Measurements from ENCODE around the gene MYO10.
"Not testable (repeated sequence)": the region's sequence is repeated elsewhere in the genome, so short reads cannot be mapped to it uniquely, and the experiment has no call there.

The MYO10 gene

GRCh38 chr5:16759147-16759773 is 176.8 kb downstream of the MYO10 start:
- no peak overlapping the region for H3K27ac ChIP-seq (ENCODE audit: low read depth, low read length, severe bottlenecking)
- peaks cover 97% of the 10 kb centered on the region for H3K36me3 ChIP-seq (ENCODE audit: control insufficient read depth, insufficient read depth, low read length)
- H3K4me1 ChIP-seq (ENCODE audit: control insufficient read depth, insufficient read depth, low read length, poor library complexity, severe bottlenecking): no peaks in the 10 kb centered on the region
- H3K9me3 ChIP-seq (ENCODE audit: control insufficient read depth, low read length): no peaks in the 10 kb centered on the region
- no peak overlapping the region for H3K4me3 ChIP-seq (ENCODE audit: extremely low read depth, insufficient read depth, low read length, poor library complexity, severe bottlenecking)
- WGBS, 2 experiments (ENCODE audit: insufficient coverage in 2 of 2): 84 to 96% methylated on average over 9 to 12 of the region's 16 CpGs

- Histone ChIP-seq H3K36me3 (ENCODE audit: control insufficient read depth, insufficient read depth, low read length) (peaks cover 92% of the 10 kb centered on the region), H3K4me1 (ENCODE audit: control insufficient read depth, insufficient read depth, low read length, poor library complexity, severe bottlenecking) (no peaks in the 10 kb centered on the region), H3K4me3 (ENCODE audit: extremely low read depth, insufficient read depth, low read length, poor library complexity, severe bottlenecking) (no peak overlapping the region), H3K27ac (ENCODE audit: low read depth, low read length, severe bottlenecking) (no peak overlapping the region), H3K9me3 (ENCODE audit: control insufficient read depth, low read length) (no peaks in the 10 kb centered on the region)
- WGBS, 2 experiments (ENCODE audit: insufficient coverage in 2 of 2): 87 to 94% methylated on average over 6 of the region's 8 CpGs
These were observed 178.0 kb downstream of the MYO10 start for GRCh38 chr5:16757989-16758501.

GRCh38 chr5:16757577-16757976 is 178.5 kb downstream of the MYO10 start:
- 100% methylated on average over 4 to 5 of the region's 6 CpGs for WGBS, 2 experiments (ENCODE audit: insufficient coverage in 2 of 2)
- not testable (repeated sequence) for H3K9me3 ChIP-seq (ENCODE audit: control insufficient read depth, low read length); H3K27ac ChIP-seq (ENCODE audit: low read depth, low read length, severe bottlenecking); H3K4me1 ChIP-seq (ENCODE audit: control insufficient read depth, insufficient read depth, low read length, poor library complexity, severe bottlenecking); H3K4me3 ChIP-seq (ENCODE audit: extremely low read depth, insufficient read depth, low read length, poor library complexity, severe bottlenecking)
- H3K36me3 ChIP-seq (ENCODE audit: control insufficient read depth, insufficient read depth, low read length): peaks cover 92% of the 10 kb centered on the region

GRCh38 chr5:16757146-16757545 is 178.9 kb downstream of the MYO10 start:
- Histone ChIP-seq H3K4me3 (ENCODE audit: extremely low read depth, insufficient read depth, low read length, poor library complexity, severe bottlenecking) (no peak overlapping the region), H3K9me3 (ENCODE audit: control insufficient read depth, low read length) (no peaks in the 10 kb centered on the region), H3K27ac (ENCODE audit: low read depth, low read length, severe bottlenecking) (no peak overlapping the region), H3K36me3 (ENCODE audit: control insufficient read depth, insufficient read depth, low read length) (peaks cover 92% of the 10 kb centered on the region), H3K4me1 (ENCODE audit: control insufficient read depth, insufficient read depth, low read length, poor library complexity, severe bottlenecking) (no peaks in the 10 kb centered on the region)
- no CpG with 5 or more reads among the region's 6 CpGs for WGBS, 2 experiments (ENCODE audit: insufficient coverage in 2 of 2)

GRCh38 chr5:16756692-16757091 is 179.4 kb downstream of the MYO10 start:
- Histone ChIP-seq H3K27ac (ENCODE audit: low read depth, low read length, severe bottlenecking) (no peak overlapping the region), H3K36me3 (ENCODE audit: control insufficient read depth, insufficient read depth, low read length) (peaks cover 92% of the 10 kb centered on the region)

GRCh38 chr5:16755641-16756040 is 180.4 kb downstream of the MYO10 start:
- no peaks in the 10 kb centered on the region for H3K4me1 ChIP-seq (ENCODE audit: control insufficient read depth, insufficient read depth, low read length, poor library complexity, severe bottlenecking)
- H3K9me3 ChIP-seq (ENCODE audit: control insufficient read depth, low read length): no peaks in the 10 kb centered on the region
- peaks cover 92% of the 10 kb centered on the region for H3K36me3 ChIP-seq (ENCODE audit: control insufficient read depth, insufficient read depth, low read length)
- H3K27ac ChIP-seq (ENCODE audit: low read depth, low read length, severe bottlenecking): no peak overlapping the region
- H3K4me3 ChIP-seq (ENCODE audit: extremely low read depth, insufficient read depth, low read length, poor library complexity, severe bottlenecking): no peak overlapping the region
- 90 to 100% methylated on average over 2 of the region's 2 CpGs for WGBS, 2 experiments (ENCODE audit: insufficient coverage in 2 of 2)

More at GRCh38 chr5:16756692-16757091, 179.4 kb downstream of the MYO10 start:
- Histone ChIP-seq H3K4me1 (ENCODE audit: control insufficient read depth, insufficient read depth, low read length, poor library complexity, severe bottlenecking) (no peaks in the 10 kb centered on the region), H3K4me3 (ENCODE audit: extremely low read depth, insufficient read depth, low read length, poor library complexity, severe bottlenecking) (no peak overlapping the region), H3K9me3 (ENCODE audit: control insufficient read depth, low read length) (no peaks in the 10 kb centered on the region)
- 94 to 95% methylated on average over 3 to 6 of the region's 7 CpGs for WGBS, 2 experiments (ENCODE audit: insufficient coverage in 2 of 2)

- WGBS, 2 experiments (ENCODE audit: insufficient coverage in 2 of 2): 40 to 71% methylated on average over 1 of the region's 3 CpGs
- H3K27ac ChIP-seq (ENCODE audit: low read depth, low read length, severe bottlenecking): no peak overlapping the region
These were observed 181.5 kb downstream of the MYO10 start for GRCh38 chr5:16754601-16755000.

GRCh38 chr5:16754086-16754485 is 182.0 kb downstream of the MYO10 start:
- no CpG with 5 or more reads among the region's 3 CpGs for WGBS, 2 experiments (ENCODE audit: insufficient coverage in 2 of 2)
- Histone ChIP-seq H3K36me3 (ENCODE audit: control insufficient read depth, insufficient read depth, low read length) (peaks cover 93% of the 10 kb centered on the region), H3K27ac (ENCODE audit: low read depth, low read length, severe bottlenecking) (no peak overlapping the region), H3K4me3 (ENCODE audit: extremely low read depth, insufficient read depth, low read length, poor library complexity, severe bottlenecking) (no peak overlapping the region), H3K4me1 (ENCODE audit: control insufficient read depth, insufficient read depth, low read length, poor library complexity, severe bottlenecking) (peaks cover 5% of the 10 kb centered on the region), H3K9me3 (ENCODE audit: control insufficient read depth, low read length) (no peaks in the 10 kb centered on the region)

More at GRCh38 chr5:16754601-16755000, 181.5 kb downstream of the MYO10 start:
- Histone ChIP-seq H3K4me3 (ENCODE audit: extremely low read depth, insufficient read depth, low read length, poor library complexity, severe bottlenecking) (no peak overlapping the region), H3K9me3 (ENCODE audit: control insufficient read depth, low read length) (no peaks in the 10 kb centered on the region), H3K36me3 (ENCODE audit: control insufficient read depth, insufficient read depth, low read length) (peaks cover 93% of the 10 kb centered on the region), H3K4me1 (ENCODE audit: control insufficient read depth, insufficient read depth, low read length, poor library complexity, severe bottlenecking) (peaks cover 5% of the 10 kb centered on the region)

GRCh38 chr5:16750445-16750844 is 185.6 kb downstream of the MYO10 start:
- WGBS, 2 experiments (ENCODE audit: insufficient coverage in 2 of 2): 100% methylated on average over 3 of the region's 7 CpGs
- H3K4me3 ChIP-seq (ENCODE audit: extremely low read depth, insufficient read depth, low read length, poor library complexity, severe bottlenecking): no peak overlapping the region
- no peaks in the 10 kb centered on the region for H3K9me3 ChIP-seq (ENCODE audit: control insufficient read depth, low read length)
- H3K4me1 ChIP-seq (ENCODE audit: control insufficient read depth, insufficient read depth, low read length, poor library complexity, severe bottlenecking): peaks cover 8% of the 10 kb centered on the region
- H3K27ac ChIP-seq (ENCODE audit: low read depth, low read length, severe bottlenecking): no peak overlapping the region
- peaks cover 92% of the 10 kb centered on the region for H3K36me3 ChIP-seq (ENCODE audit: control insufficient read depth, insufficient read depth, low read length)

- peak overlapping the region; percentile 6 for H3K27ac ChIP-seq (ENCODE audit: low read depth, low read length, severe bottlenecking)
- peaks cover 87% of the 10 kb centered on the region for H3K36me3 ChIP-seq (ENCODE audit: control insufficient read depth, insufficient read depth, low read length)
- H3K4me1 ChIP-seq (ENCODE audit: control insufficient read depth, insufficient read depth, low read length, poor library complexity, severe bottlenecking): peaks cover 10% of the 10 kb centered on the region
- no peaks in the 10 kb centered on the region for H3K9me3 ChIP-seq (ENCODE audit: control insufficient read depth, low read length)
- WGBS, 2 experiments (ENCODE audit: insufficient coverage in 2 of 2): 90 to 92% methylated on average over 4 of the region's 4 CpGs
- no peak overlapping the region for H3K4me3 ChIP-seq (ENCODE audit: extremely low read depth, insufficient read depth, low read length, poor library complexity, severe bottlenecking)
These were observed 186.5 kb downstream of the MYO10 start for GRCh38 chr5:16749626-16750025.

- H3K36me3 ChIP-seq (ENCODE audit: control insufficient read depth, insufficient read depth, low read length): peaks cover 69% of the 10 kb centered on the region
- H3K9me3 ChIP-seq (ENCODE audit: control insufficient read depth, low read length): no peaks in the 10 kb centered on the region
- H3K4me3 ChIP-seq (ENCODE audit: extremely low read depth, insufficient read depth, low read length, poor library complexity, severe bottlenecking): no peak overlapping the region
- WGBS, 2 experiments (ENCODE audit: insufficient coverage in 2 of 2): 94 to 96% methylated on average over 12 to 13 of the region's 15 CpGs
- H3K4me1 ChIP-seq (ENCODE audit: control insufficient read depth, insufficient read depth, low read length, poor library complexity, severe bottlenecking): peaks cover 35% of the 10 kb centered on the region
- peak overlapping the region; percentile 99 for H3K27ac ChIP-seq (ENCODE audit: low read depth, low read length, severe bottlenecking)
These were observed 191.8 kb downstream of the MYO10 start for GRCh38 chr5:16744164-16744880.

All from mesodermal cell (in vitro differentiated cells).